NCI-H2227 (cell line): Measurements from ENCODE around the gene BRD4.
A peak's percentile ranks its signal among the peaks of the same experiment; 100 is the strongest.
"Not testable (repeated sequence)": the region's sequence is repeated elsewhere in the genome, so short reads cannot be mapped to it uniquely, and the experiment has no call there.

ENCODE experiments used
- DNase-seq: peaks from one replicate; lab custom pipeline; 2025; ENCODE audit not compliant: unreplicated experiment; lab: John Stamatoyannopoulos, UW

Gene BRD4

GRCh38 chr19:15332311-15332996 is at the start of gene BRD4:
Gene BRD4 (minus strand): TSS chr19:15332539. CDS start chr19:15273099, 59,440 bp downstream.
- DNase-seq, result peak; percentile 81

DNA sequence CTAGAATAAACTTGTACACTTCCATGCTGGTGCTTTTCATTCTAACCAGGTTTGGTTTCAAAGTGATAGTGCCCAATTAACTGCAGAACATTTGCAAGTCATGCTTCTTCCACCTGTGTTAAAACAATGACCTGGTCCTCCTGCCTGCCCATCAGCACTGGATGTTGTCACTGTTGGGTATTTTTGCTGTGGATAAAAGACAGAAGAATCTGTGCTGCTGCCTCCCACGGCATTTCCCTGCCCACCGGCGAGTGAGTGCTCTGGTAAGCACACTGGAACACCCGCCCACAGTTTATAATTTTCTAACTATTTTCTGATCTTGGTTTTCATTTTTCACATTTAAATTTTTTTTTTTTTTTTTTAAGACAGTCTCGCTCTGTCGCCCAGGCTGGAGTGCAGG is 49.5 kb upstream of the BRD4 start:
- DNase-seq, result no peak

DNA sequence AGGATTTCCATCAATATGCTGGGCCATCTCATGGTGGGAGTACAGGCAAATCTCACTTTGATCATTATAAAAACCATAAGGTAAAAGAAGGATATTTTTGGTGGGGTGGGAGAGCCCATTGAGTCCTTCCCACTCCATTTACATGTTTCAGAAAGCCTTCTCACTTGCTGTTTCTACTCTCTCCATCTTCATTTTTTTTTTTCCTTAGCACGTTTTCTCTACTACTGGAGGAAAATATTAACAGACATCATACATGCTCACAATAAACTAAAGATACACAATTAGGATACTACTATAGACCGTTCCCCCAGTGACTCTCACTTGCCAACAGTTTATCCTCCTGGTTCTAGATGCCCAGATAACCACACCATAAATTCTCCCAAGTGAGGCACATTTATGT is 49.1 kb upstream of the BRD4 start:
- DNase-seq, result no peak

DNA sequence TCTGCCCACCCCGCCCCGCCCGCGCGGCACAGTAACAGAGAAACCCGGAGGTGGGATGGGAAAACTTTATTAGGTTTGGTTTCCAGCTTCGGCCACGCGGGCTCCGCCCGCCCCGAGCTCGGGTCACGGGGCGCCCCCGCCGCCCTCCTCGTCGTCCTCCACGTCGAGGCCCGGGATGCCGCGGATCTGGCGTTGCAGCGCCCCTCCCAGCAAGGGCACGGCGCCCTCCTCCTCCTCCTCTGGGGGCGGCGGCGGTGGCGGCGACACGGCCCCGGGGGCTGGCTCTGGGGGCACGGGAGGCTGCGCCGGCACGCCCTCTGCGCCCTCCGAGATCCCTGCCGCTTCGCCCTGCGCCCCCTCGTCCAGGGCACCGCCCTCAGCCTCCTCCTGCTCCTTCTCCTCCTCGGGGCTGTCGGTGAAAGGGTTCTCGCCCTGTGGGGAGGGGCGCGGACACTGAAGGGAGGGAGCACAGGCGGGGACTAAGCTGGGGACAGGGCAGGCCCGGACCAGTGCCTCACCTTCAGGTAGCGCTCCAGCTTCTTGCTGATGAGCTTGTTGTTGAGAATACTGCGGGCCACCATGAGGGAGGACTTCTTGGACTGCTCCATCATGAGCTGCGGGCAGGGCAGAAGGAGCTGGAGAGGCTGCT is 47.8 kb upstream of the BRD4 start:
- DNase-seq, result peak; percentile 73

DNA sequence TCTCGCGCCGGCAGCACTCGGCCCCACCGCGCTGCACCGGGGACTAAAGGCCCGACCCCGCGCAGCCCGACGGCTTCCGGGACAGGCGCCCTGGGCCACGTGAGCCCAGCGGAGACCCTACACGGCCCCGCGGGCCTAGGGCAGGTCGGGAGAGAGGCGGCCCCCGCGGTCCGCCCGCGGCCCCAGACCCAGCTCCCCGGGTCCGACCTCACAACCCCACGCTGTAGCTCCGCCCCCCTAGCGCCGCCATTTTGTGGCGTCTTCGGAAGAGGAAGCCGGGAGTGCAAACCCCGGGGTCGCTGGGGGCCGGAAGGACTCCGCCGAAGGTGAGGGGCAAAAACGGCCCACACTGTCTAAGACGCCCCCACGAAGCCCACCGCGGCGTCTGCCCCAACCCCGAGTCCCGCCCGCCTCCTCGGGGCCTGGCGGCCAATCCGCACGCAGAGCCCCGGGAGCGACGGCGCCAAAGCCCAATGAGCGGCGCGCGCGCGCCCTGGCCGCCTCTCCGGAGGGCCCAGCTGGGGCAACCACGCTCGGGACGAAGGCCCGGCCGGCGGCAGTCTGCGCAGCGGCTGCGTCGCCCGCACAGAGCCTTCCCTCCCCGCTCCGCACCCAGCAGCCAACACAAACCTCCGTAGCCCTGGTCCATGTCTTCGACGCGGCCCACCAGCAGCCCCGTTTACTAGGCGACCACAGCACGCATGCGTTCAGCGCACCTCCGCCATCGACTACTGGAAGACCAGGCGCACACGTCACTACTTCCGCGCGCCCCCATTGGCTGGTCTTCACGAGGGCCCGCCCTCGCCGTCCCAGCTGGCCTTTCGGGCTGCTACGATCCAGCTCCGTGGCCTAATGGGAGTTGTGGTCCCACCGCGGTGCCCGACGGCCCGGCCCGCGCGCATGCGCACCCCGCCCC is 47.0 kb upstream of the BRD4 start, which contains the start of gene AKAP8:
Gene AKAP8, minus strand, starts transcription at position 705 of the 916 bp plus-strand sequence. Its CDS starts 56 bp downstream, at position 649.
- DNase-seq, result peak; percentile 97

- DNase-seq, result peak; percentile 36
Measured at GRCh38 chr19:15378534-15379082, 46.3 kb upstream of the BRD4 start.

DNA sequence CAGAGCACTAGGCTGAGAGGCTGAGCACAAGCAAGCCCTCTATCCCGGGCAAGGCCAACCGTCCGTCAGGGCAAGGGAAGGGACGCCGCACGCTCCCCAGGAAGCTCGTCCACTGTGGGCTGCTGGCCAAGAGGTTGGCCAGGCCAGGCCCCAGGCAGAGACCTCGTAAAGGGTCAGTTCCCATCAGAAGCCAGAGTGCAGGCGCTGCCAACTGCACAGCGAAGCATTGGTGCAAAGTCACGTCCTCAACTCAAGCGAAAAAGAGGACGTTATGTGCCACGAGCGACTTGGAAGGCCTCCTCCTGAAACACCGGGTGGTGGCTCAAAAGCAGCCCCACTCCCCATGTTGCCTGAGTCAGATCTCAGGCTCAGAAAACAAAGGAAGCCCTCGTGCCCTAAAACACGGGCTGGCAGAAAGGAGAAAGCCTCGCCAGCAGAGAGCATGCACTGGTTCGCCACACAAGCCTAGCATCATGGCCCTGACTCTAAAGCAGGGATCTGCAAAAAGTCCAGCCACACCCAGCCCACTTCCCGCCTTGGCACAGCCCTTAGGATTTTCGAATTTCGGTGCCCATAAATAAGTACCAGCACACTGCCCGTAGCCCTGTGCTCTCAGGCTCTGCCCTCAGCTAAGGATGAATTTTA is 42.6 kb upstream of the BRD4 start:
- DNase-seq, result no peak

DNA sequence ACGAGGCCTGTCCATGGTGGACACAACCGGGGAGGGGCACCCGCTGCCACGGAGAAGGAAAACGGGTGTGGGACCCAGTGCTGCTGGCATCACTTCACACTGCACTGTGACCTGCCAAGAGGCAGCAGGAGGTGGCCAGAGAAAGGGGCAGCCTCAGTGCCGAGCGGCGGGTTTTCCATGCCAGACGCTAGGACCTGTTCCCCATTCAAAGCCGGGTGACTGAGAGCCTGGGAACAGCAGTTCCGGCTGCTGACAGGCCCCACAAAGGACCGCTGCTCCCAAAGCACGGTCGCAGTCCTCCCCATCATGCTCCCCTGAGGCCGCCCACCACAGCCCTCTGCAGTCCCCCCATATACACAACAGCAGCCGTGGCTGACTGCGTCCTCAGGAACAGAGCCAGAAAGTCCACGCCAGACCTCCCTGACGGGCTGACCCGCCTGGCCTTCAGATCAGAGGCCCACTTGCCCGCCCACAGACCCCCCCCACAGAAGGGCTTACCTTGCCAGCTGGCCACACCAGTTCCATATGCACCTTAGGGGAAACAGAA is 41.8 kb upstream of the BRD4 start:
- no peak for DNase-seq

DNA sequence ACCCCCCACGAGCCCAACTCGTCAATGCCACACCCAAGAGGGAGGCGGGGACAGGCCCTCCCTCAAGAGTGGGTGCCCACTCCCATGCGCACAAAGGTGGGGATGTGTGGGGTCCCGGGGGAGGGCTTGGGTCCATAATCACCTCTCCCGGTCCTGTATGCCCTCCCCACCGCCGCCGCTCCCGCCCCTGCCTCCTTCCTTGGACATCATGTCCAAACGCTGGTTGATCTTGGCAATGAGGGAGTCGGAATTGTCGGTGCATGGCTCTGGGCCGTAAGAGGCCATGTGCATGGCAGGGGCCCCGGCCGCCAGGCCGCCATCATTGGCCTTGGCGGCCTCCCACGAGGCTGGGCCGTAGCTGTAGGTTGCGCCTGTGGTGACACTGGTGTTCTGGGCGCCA is 41.3 kb upstream of the BRD4 start:
- no peak for DNase-seq

GRCh38 chr19:15372891-15373301 is 40.6 kb upstream of the BRD4 start:
- no peak for DNase-seq

DNA sequence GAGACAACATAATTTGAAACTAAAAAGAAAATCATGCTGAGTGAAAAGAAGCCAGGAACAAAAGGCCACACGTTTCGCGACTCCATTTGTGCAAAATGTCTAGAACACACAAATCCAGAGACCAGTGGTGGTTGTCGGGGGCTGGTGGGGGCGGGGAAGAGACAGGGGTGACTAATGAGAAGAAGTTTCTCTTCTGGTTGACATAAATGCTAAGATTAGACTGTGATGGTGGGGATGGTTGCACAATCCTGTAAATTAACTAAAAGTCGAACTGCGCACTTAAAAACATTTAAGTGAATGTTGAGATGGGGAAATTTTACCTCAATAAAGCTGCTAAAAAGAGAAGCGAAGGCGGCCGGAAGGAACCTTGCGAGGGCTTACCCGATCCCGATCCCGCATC is 40.1 kb upstream of the BRD4 start:
- DNase-seq, result no peak

GRCh38 chr19:15371786-15372380 is 39.5 kb upstream of the BRD4 start:
- DNase-seq, result no peak

GRCh38 chr19:15371119-15371518 is 38.8 kb upstream of the BRD4 start:
- no peak for DNase-seq

- DNase-seq, result no peak
Measured at GRCh38 chr19:15369594-15369891, 37.2 kb upstream of the BRD4 start.

DNA sequence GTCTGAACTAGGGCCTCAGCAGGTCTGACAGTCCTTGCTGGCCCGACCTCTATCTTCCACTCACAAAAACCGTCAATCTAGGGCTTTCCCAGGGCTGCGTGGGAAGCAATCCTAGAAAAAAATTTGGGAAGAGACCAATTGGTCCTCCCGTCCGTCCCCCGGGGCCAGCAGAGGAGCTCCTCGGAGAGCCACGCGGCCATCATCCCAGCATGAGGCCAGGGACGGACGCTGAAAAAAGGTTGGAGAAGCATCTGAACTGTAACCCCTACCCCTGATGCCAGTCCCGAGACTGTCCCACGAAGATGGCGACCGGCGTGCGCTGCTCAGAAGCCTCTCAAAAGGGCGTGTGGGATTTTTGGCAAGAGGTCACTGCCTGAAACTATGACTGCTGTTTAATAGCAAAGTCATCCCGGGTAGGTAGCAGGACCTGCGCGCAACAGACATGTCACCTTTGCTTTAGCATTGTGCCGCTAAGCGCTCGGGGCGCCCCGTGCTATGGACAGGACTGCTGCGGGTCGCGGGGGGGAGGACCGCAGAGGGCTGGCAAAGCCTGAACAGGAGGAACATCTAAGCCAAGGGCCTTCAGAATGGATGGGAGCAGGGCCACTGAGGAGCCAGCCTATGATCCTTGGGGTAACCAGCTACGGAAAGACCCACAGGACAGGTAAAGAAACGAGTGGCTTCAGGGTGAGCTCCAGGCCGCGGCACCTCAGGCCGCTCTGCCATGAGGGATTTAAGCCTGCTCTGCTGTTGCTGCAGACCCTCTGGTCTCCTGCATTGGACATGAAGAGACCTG is 36.7 kb upstream of the BRD4 start:
- DNase-seq, result no peak

GRCh38 chr19:15368051-15368632 is 35.8 kb upstream of the BRD4 start:
- DNase-seq, result no peak

DNA sequence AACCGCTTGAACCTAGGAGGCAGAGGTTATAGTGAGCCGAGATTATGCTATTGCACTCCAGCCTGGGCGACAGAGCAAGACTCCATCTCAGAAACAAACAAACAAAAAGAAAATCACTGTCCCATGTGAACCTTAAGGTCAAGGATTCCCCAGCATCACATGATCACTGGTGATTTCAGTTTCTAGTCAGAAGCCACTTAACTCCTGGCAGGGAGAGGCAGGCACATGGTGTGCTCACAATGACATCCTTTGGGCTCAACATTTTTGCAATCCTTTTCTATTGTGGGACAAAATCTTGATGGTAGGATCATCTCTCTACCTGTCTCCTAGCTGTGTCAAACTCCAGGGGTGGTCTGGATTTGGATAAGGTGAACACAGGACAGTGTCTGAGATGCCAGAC is 35.1 kb upstream of the BRD4 start:
- no peak for DNase-seq

GRCh38 chr19:15365264-15365663 is 32.9 kb upstream of the BRD4 start:
- DNase-seq, result no peak

- not testable (repeated sequence) for DNase-seq
Measured at GRCh38 chr19:15363791-15364190, 31.5 kb upstream of the BRD4 start.
